Thyroid gland (tissue), 4 donors: ENCODE results near the gene PPP6R1.

Source experiments
- CTCF ChIP-seq, 6 experiments: fragments of 200-600 bp in 3 of 6; fragments of 450-650 bp in 3 of 6; sonication (generic) in 3 of 6; IDR thresholded peaks; one replicate each; pipeline ENCODE4 v1.5.1; 2016 to 2019; ENCODE audit warnings: antibody characterized with exemption in 6 of 6, mild to moderate bottlenecking in 2 of 6, inconsistent platforms in 1 of 6, moderate library complexity in 1 of 6
- POLR2A ChIP-seq, 2 donors: fragments of 450-650 bp; IDR thresholded peaks; one replicate each; pipeline ENCODE4 v1.6.1; 2017; ENCODE audit warnings: antibody characterized with exemption in 2 of 2, mild to moderate bottlenecking in 2 of 2, moderate library complexity in 1 of 2

GRCh38 chr19:55196803-55197202, 62.0 kb downstream of the PPP6R1 start:
- TF ChIP-seq CTCF (IDR thresholded peaks at IDR 0.05) (no peak), POLR2A (IDR thresholded peaks at IDR 0.05) (no peak)
